Measurements from ENCODE around the gene FAM89B. TPM values are rescaled to one million over a fixed set of nuclear protein-coding genes. Genes with fewer than 3 reads are reported as not detected.

Gene FAM89B
- total and polyA plus RNA-seq, 2 of the 8 experiments (the other 6 are each of a cell fraction or from before 2014, with no cell fraction given): 15.8 to 32.4 TPM

- Histone ChIP-seq H2BK15ac (ENCODE audit: low read length) (no peak overlapping the region), H3K4me3 (ENCODE audit: extremely low read depth in 1 of 4, insufficient read depth in 2 of 4, low read depth in 3 of 4, low read length in 4 of 4) (no peak overlapping the region), H3K4me1 (replicated peaks in 1 of 4; ENCODE audit: control insufficient read depth in 3 of 4, insufficient read depth in 4 of 4, low read length in 3 of 4) (peaks cover 0 to 13% (median 4%) of the 10 kb centered on the region in 4 experiments; a peak in 5 of 7 replicates), H2BK20ac (ENCODE audit: low read length) (no peak overlapping the region), H4K5ac (ENCODE audit: insufficient read length, low read depth, low read length) (no peak overlapping the region), H3K23me2 (ENCODE audit: low read depth, low read length) (peaks cover 22% of the 10 kb centered on the region), H2BK5ac (ENCODE audit: low read depth, low read length) (no peak overlapping the region), H2BK120ac (replicated peaks; ENCODE audit: low read depth, low read length) (no peak overlapping the region), H3K23ac (ENCODE audit: insufficient read length) (no peak overlapping the region), H2BK12ac (ENCODE audit: low read depth, low read length) (no peak overlapping the region), H3K79me1 (ENCODE audit: low read depth, low read length) (no peaks in the 10 kb centered on the region), H4K91ac (replicated peaks; ENCODE audit: insufficient read length, low read length) (no peak overlapping the region), H3K27me3 (replicated peaks in 1 of 4; ENCODE audit: control insufficient read depth in 3 of 4, extremely low read depth in 1 of 4, insufficient read depth in 3 of 4, low read length in 3 of 4) (peaks cover 4 to 55% (median 38%) of the 10 kb centered on the region in 4 experiments), H3K9ac (replicated peaks in 1 of 4; ENCODE audit: extremely low read depth in 1 of 4, low read depth in 3 of 4, low read length in 3 of 4) (no peak overlapping the region), H3K9me3 (ENCODE audit: insufficient read depth in 2 of 2, low read depth in 1 of 2, low read length in 1 of 2) (no peaks in the 10 kb centered on the region), H4K8ac (ENCODE audit: extremely low read depth, insufficient read depth, low read length) (no peak overlapping the region), H3K18ac (ENCODE audit: extremely low read depth, low read length) (no peak overlapping the region), H3K4ac (replicated peaks; ENCODE audit: insufficient read length, low read depth, low read length) (no peak overlapping the region), H3K14ac (ENCODE audit: insufficient read length) (no peak overlapping the region), H2AK5ac (ENCODE audit: low read depth, low read length) (no peak overlapping the region), H3K4me2 (ENCODE audit: insufficient read depth in 1 of 2, low read depth in 2 of 2, low read length in 2 of 2) (no peak overlapping the region), H3K79me2 (ENCODE audit: control insufficient read depth in 1 of 2, insufficient read depth in 2 of 2, low read length in 2 of 2) (no peaks in the 10 kb centered on the region), H3K27ac (ENCODE audit: low read depth, low read length) (no peak overlapping the region), H3K36me3 (ENCODE audit: control insufficient read depth in 2 of 4, insufficient read depth in 4 of 4, low read length in 3 of 4) (peaks cover 0 to 4% (median 0%) of the 10 kb centered on the region in 4 experiments; a peak in 1 of 8 replicates), H3K56ac (replicated peaks; ENCODE audit: insufficient read length, low read depth, low read length) (no peak overlapping the region), H4K20me1 (replicated peaks in 1 of 2; ENCODE audit: control insufficient read depth in 1 of 2, insufficient read depth in 2 of 2, low read length in 2 of 2) (peaks cover 3 to 12% of the 10 kb centered on the region in 2 experiments), H2AFZ (ENCODE audit: low read length) (no peak overlapping the region)
- 89% methylated on average over 3 of the region's 3 CpGs; no CpG with 5 or more reads in 1 of the 2 experiments for WGBS, 2 experiments (ENCODE audit: extremely low coverage in 1 of 2, insufficient coverage in 1 of 2, insufficient read length in 1 of 2, insufficient replicate concordance in 2 of 2, low coverage in 1 of 2, low lambda C conversion rate in 2 of 2, missing lambda C conversion rate in 1 of 2)
- TF ChIP-seq KDM1A (IDR thresholded peaks at IDR 0.05; ENCODE audit: borderline replicate concordance, low read length) (no peak), FOSL1 (IDR thresholded peaks at IDR 0.05; ENCODE audit: insufficient read depth, low read depth, low read length) (no peak), ATF2 (IDR thresholded peaks at IDR 0.05; ENCODE audit: low read length) (no peak), CBX8 (IDR thresholded peaks at IDR 0.05; ENCODE audit: borderline replicate concordance, low read depth, low read length) (no peak), JUN (IDR thresholded peaks at IDR 0.05; ENCODE audit: low read depth, low read length) (no peak)
- ChIA-PET POLR2A (ENCODE audit: partially characterized antibody) (interaction anchor here (1.0 to 1.6 kb wide), 3 partner anchors 12 to 29 kb away, joined by 3 to 5 read pairs (median 4); no protein-coding TSS in a partner anchor), CTCF (ENCODE audit: partially characterized antibody) (interaction anchor here (1.0 to 10.5 kb wide), 6 partner anchors 11 to 445 kb away, joined by 3 to 284 read pairs (median 44); partner anchors contain the start of genes FAM89B, LTBP3 and ZNRD2)
- no peak for DNase-seq (ENCODE audit: low read depth in 1 of 2, low spot score in 2 of 2)
- no peak for FAIRE-seq
These were observed 29.5 kb upstream of the FAM89B start for GRCh38 chr11:65542738-65543390.

Measured in H1 (cell line).